ENCODE data around the gene LAT.

LAT gene

DNA sequence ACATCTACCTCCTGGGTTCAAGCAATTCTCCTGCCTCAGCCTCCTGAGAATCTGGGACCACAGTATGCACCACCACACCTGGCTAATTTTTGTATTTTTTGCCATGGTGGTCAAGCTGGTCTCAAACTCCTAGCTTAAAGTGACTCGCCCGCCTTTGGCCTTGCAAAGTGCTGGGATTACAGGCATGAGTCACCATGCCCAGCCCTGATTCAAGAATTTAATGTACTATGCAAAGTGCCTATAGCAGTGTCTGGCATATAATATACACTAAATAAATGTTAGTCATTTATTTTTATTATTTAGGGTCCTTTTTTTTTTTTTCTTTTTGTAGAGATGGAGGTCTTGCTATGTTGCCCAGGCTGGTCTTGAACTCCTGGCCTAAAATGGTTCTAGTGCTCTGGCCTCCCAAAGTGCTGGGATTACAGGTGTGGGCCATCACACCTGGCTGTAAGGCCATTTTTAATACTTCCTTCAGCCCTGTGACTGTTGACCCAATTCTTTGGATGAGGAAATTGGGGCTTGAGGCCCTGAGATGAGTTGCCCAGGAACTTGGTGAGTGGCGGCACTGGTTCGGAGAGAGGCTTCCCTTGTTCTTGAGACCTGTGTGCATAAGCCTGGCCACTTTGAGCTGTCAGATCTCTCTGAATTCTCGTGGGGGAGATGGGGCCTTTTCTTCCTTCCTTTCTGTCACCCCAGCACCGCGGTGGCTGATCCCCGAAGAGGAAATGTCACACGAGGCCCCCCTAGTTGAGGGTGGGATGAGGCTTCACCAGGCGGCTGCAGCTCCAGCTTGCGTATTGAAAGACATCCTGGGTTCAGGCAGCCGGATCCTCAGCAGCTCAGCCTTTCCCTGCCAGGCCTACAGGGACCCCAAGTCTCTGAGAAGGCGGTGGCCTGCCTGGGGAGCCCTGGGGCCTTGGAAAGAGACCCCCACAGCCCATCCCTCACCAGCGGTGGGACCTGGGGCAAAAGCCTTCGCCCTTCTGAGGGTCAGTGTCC is 38.7 kb downstream of the LAT start:
- Histone ChIP-seq H4K8ac (ENCODE audit: low read depth, low read length) (no peak overlapping the region), H2BK12ac (ENCODE audit: low read length) (no peak overlapping the region), H2BK15ac (ENCODE audit: low read length) (no peak overlapping the region), H3K4me1 (ENCODE audit: control insufficient read depth in 2 of 2, insufficient read depth in 1 of 2, low read depth in 1 of 2, low read length in 2 of 2) (peaks cover 0 to 3% of the 10 kb centered on the region in 2 donors), H2BK120ac (ENCODE audit: low read depth, low read length) (no peak overlapping the region), H3K36me3 (replicated peaks in 1 of 2; ENCODE audit: control insufficient read depth in 2 of 2, insufficient read depth in 2 of 2, low read length in 2 of 2) (no peaks in the 10 kb centered on the region), H3K9ac (ENCODE audit: low read depth, low read length, poor library complexity) (no peak overlapping the region), H3K14ac (ENCODE audit: low read length) (no peak overlapping the region), H3K79me1 (ENCODE audit: low read depth, low read length) (no peaks in the 10 kb centered on the region), H2AFZ (ENCODE audit: low read length) (peak overlapping the region; percentile 48), H3K4ac (ENCODE audit: low read length) (no peak overlapping the region), H3K27ac (replicated peaks; ENCODE audit: low read length) (no peak overlapping the region), H3K9me3 (replicated peaks in 1 of 2; ENCODE audit: control insufficient read depth in 2 of 2, insufficient read depth in 1 of 2, low read depth in 1 of 2, low read length in 2 of 2) (no peaks in the 10 kb centered on the region), H3K4me2 (ENCODE audit: insufficient read depth, low read length, poor library complexity, severe bottlenecking) (no peak overlapping the region), H3K27me3 (ENCODE audit: control insufficient read depth in 3 of 3, insufficient read depth in 3 of 3, low read depth in 1 of 3, low read length in 3 of 3) (peaks cover 0 to 12% (median 0%) of the 10 kb centered on the region in 3 experiments), H4K91ac (ENCODE audit: low read depth, low read length, poor library complexity) (no peak overlapping the region), H3K4me3 (ENCODE audit: low read length in 2 of 2) (no peak overlapping the region), H2AK5ac (ENCODE audit: low read depth, low read length) (no peak overlapping the region), H2BK5ac (ENCODE audit: low read length) (no peak overlapping the region), H3K18ac (ENCODE audit: low read length) (no peak overlapping the region), H3K23ac (ENCODE audit: low read depth, low read length, poor library complexity) (no peak overlapping the region)
- no CpG with 5 or more reads among the region's 15 CpGs for WGBS, 2 donors (ENCODE audit: extremely low coverage in 2 of 2, insufficient read length in 2 of 2, insufficient replicate concordance in 1 of 2)
- DNase-seq (ENCODE audit: low spot score), result no peak

DNA sequence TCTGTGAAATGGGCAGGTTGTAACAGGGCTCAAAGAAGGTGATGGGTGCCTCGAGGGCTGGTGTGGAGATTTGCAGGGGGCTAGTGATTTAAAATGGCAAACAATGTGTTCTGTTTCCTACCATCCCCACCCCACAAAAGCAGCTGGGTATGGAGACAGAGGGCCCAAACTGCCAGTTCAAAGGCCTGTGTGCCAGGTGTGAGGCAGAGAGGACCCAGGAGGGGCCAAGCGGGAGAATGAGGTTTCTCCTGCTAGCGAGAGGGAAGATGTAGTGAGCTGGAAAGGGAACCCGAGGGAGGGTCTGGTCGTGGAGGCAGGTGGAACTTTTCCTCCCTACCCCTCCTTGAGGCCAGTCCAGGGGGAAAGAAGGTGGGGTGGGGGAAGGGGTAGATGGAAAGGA is 39.4 kb downstream of the LAT start:
- no peak overlapping the region for H3K4me2 ChIP-seq (ENCODE audit: insufficient read depth, low read length, poor library complexity, severe bottlenecking)
- H3K18ac ChIP-seq (ENCODE audit: low read length), result no peak overlapping the region
- no peak overlapping the region for H3K9ac ChIP-seq (ENCODE audit: low read depth, low read length, poor library complexity)
- H4K91ac ChIP-seq (ENCODE audit: low read depth, low read length, poor library complexity), result no peak overlapping the region
- no peak overlapping the region for H2BK120ac ChIP-seq (ENCODE audit: low read depth, low read length)
- H3K23ac ChIP-seq (ENCODE audit: low read depth, low read length, poor library complexity), result no peak overlapping the region
- no peak overlapping the region for H4K8ac ChIP-seq (ENCODE audit: low read depth, low read length)
- H2BK5ac ChIP-seq (ENCODE audit: low read length), result no peak overlapping the region
- DNase-seq (ENCODE audit: low spot score), result no peak
- H3K27me3 ChIP-seq (ENCODE audit: control insufficient read depth in 3 of 3, insufficient read depth in 3 of 3, low read depth in 1 of 3, low read length in 3 of 3), result peaks cover 0 to 12% (median 0%) of the 10 kb centered on the region in 3 experiments
- no peak overlapping the region for H3K4ac ChIP-seq (ENCODE audit: low read length)
- no peak overlapping the region for H3K4me3 ChIP-seq (ENCODE audit: low read length in 2 of 2)
- no peak overlapping the region for H2BK12ac ChIP-seq (ENCODE audit: low read length)
- H2BK15ac ChIP-seq (ENCODE audit: low read length), result no peak overlapping the region
- WGBS, 2 donors (ENCODE audit: extremely low coverage in 2 of 2, insufficient read length in 2 of 2, insufficient replicate concordance in 1 of 2), result no CpG with 5 or more reads among the region's 5 CpGs
- no peak overlapping the region for H3K27ac ChIP-seq (replicated peaks; ENCODE audit: low read length)
- peak overlapping the region; percentile 8 for H2AK5ac ChIP-seq (ENCODE audit: low read depth, low read length)
- peaks cover 0 to 8% of the 10 kb centered on the region in 2 donors for H3K4me1 ChIP-seq (ENCODE audit: control insufficient read depth in 2 of 2, insufficient read depth in 1 of 2, low read depth in 1 of 2, low read length in 2 of 2)
- H3K14ac ChIP-seq (ENCODE audit: low read length), result no peak overlapping the region
- H3K36me3 ChIP-seq (replicated peaks in 1 of 2; ENCODE audit: control insufficient read depth in 2 of 2, insufficient read depth in 2 of 2, low read length in 2 of 2), result no peaks in the 10 kb centered on the region
- H3K9me3 ChIP-seq (replicated peaks in 1 of 2; ENCODE audit: control insufficient read depth in 2 of 2, insufficient read depth in 1 of 2, low read depth in 1 of 2, low read length in 2 of 2), result no peaks in the 10 kb centered on the region
- H3K79me1 ChIP-seq (ENCODE audit: low read depth, low read length), result no peaks in the 10 kb centered on the region
- no peak overlapping the region for H2AFZ ChIP-seq (ENCODE audit: low read length)

DNA sequence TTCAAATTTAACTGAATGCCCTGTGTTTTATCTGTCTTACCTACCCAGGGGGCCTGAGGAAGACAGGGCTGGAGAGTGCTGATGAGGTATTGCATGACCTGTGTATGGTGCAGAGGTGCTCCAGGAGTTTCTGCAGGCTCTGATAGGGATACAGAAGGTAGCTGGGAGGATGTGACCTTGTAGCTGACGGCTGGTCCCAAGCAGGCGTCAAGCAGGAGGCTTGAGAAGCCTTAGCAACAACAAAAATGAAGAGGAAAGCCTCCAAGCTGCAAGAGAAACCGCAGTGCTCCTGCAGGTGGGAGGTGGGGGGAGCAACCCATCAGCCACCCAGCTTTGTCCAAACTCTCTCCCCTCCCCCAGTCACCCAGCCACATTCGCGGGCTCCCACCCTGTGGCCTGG is 40.4 kb downstream of the LAT start:
- Histone ChIP-seq H2AFZ (ENCODE audit: low read length) (peak overlapping the region; percentile 19), H4K8ac (ENCODE audit: low read depth, low read length) (no peak overlapping the region), H4K91ac (ENCODE audit: low read depth, low read length, poor library complexity) (no peak overlapping the region), H2BK15ac (ENCODE audit: low read length) (no peak overlapping the region), H3K23ac (ENCODE audit: low read depth, low read length, poor library complexity) (no peak overlapping the region), H3K36me3 (replicated peaks in 1 of 2; ENCODE audit: control insufficient read depth in 2 of 2, insufficient read depth in 2 of 2, low read length in 2 of 2) (no peaks in the 10 kb centered on the region), H3K9me3 (replicated peaks in 1 of 2; ENCODE audit: control insufficient read depth in 2 of 2, insufficient read depth in 1 of 2, low read depth in 1 of 2, low read length in 2 of 2) (no peaks in the 10 kb centered on the region), H3K79me1 (ENCODE audit: low read depth, low read length) (no peaks in the 10 kb centered on the region), H3K14ac (ENCODE audit: low read length) (no peak overlapping the region), H3K27me3 (ENCODE audit: control insufficient read depth in 3 of 3, insufficient read depth in 3 of 3, low read depth in 1 of 3, low read length in 3 of 3) (peaks cover 0 to 12% (median 0%) of the 10 kb centered on the region in 3 experiments), H2AK5ac (ENCODE audit: low read depth, low read length) (no peak overlapping the region), H3K4me3 (ENCODE audit: low read length in 2 of 2) (no peak overlapping the region), H2BK120ac (ENCODE audit: low read depth, low read length) (no peak overlapping the region), H3K4me2 (ENCODE audit: insufficient read depth, low read length, poor library complexity, severe bottlenecking) (no peak overlapping the region), H2BK5ac (ENCODE audit: low read length) (no peak overlapping the region), H3K18ac (ENCODE audit: low read length) (no peak overlapping the region), H3K4me1 (ENCODE audit: control insufficient read depth in 2 of 2, insufficient read depth in 1 of 2, low read depth in 1 of 2, low read length in 2 of 2) (peaks cover 0 to 12% of the 10 kb centered on the region in 2 donors), H3K27ac (replicated peaks; ENCODE audit: low read length) (no peak overlapping the region), H2BK12ac (ENCODE audit: low read length) (no peak overlapping the region), H3K9ac (ENCODE audit: low read depth, low read length, poor library complexity) (no peak overlapping the region), H3K4ac (ENCODE audit: low read length) (no peak overlapping the region)
- no CpG with 5 or more reads among the region's 5 CpGs for WGBS, 2 donors (ENCODE audit: extremely low coverage in 2 of 2, insufficient read length in 2 of 2, insufficient replicate concordance in 1 of 2)
- DNase-seq (ENCODE audit: low spot score), result no peak

DNA sequence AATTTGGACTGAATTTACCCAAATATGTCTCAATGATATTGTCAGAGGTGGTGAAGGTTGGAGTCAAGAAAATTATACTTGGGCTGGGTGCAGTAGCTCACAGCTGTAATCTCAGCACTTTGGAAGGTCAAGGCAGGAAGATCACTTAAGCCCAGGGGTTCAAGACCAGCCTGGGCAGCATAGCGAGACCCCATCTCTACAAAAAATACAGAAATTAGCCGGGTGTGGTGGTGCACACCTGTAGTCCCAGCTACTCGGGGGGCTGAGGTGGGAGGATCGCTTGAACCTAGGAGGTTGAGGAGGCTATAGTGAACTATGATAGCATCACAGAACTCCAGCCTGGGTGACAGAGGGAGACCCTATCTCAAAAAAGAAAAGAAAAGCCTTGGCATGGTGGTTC is 40.9 kb downstream of the LAT start:
- no peak overlapping the region for H2BK12ac ChIP-seq (ENCODE audit: low read length)
- no peak overlapping the region for H2BK120ac ChIP-seq (ENCODE audit: low read depth, low read length)
- peaks cover 0 to 12% of the 10 kb centered on the region in 2 donors for H3K4me1 ChIP-seq (ENCODE audit: control insufficient read depth in 2 of 2, insufficient read depth in 1 of 2, low read depth in 1 of 2, low read length in 2 of 2)
- H4K91ac ChIP-seq (ENCODE audit: low read depth, low read length, poor library complexity), result no peak overlapping the region
- H2AFZ ChIP-seq (ENCODE audit: low read length), result peak overlapping the region; percentile 19
- H2AK5ac ChIP-seq (ENCODE audit: low read depth, low read length), result no peak overlapping the region
- H3K4me3 ChIP-seq (ENCODE audit: low read length in 2 of 2), result no peak overlapping the region
- WGBS, 2 donors (ENCODE audit: extremely low coverage in 2 of 2, insufficient read length in 2 of 2, insufficient replicate concordance in 1 of 2), result no CpG with 5 or more reads among the region's 4 CpGs
- no peak overlapping the region for H3K23ac ChIP-seq (ENCODE audit: low read depth, low read length, poor library complexity)
- no peak overlapping the region for H3K4me2 ChIP-seq (ENCODE audit: insufficient read depth, low read length, poor library complexity, severe bottlenecking)
- H3K18ac ChIP-seq (ENCODE audit: low read length), result no peak overlapping the region
- H3K14ac ChIP-seq (ENCODE audit: low read length), result no peak overlapping the region
- H2BK15ac ChIP-seq (ENCODE audit: low read length), result no peak overlapping the region
- H3K9me3 ChIP-seq (replicated peaks in 1 of 2; ENCODE audit: control insufficient read depth in 2 of 2, insufficient read depth in 1 of 2, low read depth in 1 of 2, low read length in 2 of 2), result no peaks in the 10 kb centered on the region
- H2BK5ac ChIP-seq (ENCODE audit: low read length), result no peak overlapping the region
- no peak overlapping the region for H4K8ac ChIP-seq (ENCODE audit: low read depth, low read length)
- H3K9ac ChIP-seq (ENCODE audit: low read depth, low read length, poor library complexity), result no peak overlapping the region
- no peaks in the 10 kb centered on the region for H3K79me1 ChIP-seq (ENCODE audit: low read depth, low read length)
- H3K4ac ChIP-seq (ENCODE audit: low read length), result no peak overlapping the region
- H3K27ac ChIP-seq (replicated peaks; ENCODE audit: low read length), result no peak overlapping the region
- no peak for DNase-seq (ENCODE audit: low spot score)
- H3K36me3 ChIP-seq (replicated peaks in 1 of 2; ENCODE audit: control insufficient read depth in 2 of 2, insufficient read depth in 2 of 2, low read length in 2 of 2), result no peaks in the 10 kb centered on the region
- peaks cover 0 to 11% (median 0%) of the 10 kb centered on the region in 3 experiments for H3K27me3 ChIP-seq (ENCODE audit: control insufficient read depth in 3 of 3, insufficient read depth in 3 of 3, low read depth in 1 of 3, low read length in 3 of 3)
